ENCODE results near the gene VRK3.

The VRK3 gene

DNA sequence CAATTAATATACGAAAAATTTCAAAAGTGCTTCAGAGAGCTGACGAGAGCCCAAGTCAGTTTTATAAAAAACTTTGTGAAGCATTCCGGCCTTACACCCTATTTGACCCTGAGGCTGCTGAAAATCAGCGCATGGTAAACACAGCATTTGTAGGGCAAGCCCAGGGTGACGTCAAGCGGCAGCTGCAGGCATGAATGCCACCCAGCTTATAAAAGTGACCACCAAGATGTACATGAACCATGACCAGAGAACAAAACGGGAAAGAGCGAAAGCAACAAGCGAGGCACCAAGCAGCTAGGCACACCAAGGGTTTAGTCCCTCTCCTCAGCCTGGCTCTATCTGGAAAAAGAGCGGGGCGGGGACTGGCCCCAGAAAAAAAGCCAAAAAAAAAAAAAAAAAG, 70.2 kb downstream of the VRK3 start:
- TF ChIP-seq, protein P1, sequence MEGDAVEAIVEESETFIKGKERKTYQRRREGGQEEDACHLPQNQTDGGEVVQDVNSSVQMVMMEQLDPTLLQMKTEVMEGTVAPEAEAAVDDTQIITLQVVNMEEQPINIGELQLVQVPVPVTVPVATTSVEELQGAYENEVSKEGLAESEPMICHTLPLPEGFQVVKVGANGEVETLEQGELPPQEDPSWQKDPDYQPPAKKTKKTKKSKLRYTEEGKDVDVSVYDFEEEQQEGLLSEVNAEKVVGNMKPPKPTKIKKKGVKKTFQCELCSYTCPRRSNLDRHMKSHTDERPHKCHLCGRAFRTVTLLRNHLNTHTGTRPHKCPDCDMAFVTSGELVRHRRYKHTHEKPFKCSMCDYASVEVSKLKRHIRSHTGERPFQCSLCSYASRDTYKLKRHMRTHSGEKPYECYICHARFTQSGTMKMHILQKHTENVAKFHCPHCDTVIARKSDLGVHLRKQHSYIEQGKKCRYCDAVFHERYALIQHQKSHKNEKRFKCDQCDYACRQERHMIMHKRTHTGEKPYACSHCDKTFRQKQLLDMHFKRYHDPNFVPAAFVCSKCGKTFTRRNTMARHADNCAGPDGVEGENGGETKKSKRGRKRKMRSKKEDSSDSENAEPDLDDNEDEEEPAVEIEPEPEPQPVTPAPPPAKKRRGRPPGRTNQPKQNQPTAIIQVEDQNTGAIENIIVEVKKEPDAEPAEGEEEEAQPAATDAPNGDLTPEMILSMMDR (IDR thresholded peaks at IDR 0.05), result no peak
- H3K27ac ChIP-seq, result no peak overlapping the region

DNA sequence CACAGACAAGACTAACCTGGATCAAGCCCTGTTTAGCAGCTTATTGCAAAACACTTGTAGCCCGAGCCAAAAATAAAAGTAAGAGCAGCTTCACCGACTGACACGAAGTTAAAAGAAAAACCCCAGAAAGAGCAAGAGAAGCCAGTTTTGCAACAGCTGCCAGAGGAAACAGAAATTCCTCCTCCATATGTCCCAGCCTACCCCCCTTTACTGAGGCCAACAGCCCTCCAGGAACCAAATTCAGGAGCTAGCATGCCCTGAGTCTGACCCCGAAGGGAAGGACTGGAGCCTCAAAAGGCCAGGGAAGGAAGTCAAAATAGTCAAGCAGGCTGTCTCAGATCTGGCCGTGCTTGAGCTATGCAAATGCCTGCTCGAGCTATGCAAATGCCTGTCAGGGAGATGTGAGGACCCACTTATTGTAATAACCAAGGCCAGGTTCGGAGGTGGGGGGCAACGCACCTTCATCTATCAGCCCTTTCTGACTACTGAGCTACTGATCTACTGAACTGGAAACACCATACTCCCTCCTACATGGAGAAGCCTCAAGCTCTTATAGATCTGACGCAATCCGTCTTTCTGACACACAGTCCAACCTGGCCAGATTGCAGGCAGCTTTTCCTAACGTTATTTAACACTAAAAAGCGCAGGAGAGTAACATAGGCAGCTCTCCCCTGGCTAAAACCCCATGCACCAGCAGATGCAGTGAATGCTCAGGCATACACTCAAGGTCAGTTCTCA, 70.9 kb downstream of the VRK3 start:
- TF ChIP-seq, protein P1 (IDR thresholded peaks at IDR 0.05), result no peak
- no peak overlapping the region for H3K27ac ChIP-seq
- H3K4me3 ChIP-seq, result no peak overlapping the region
- DNase-seq (ENCODE audit: low spot score), result no peak

More for the DNA sequence above, 70.2 kb downstream of the VRK3 start:
- H3K4me3 ChIP-seq, result no peak overlapping the region
- DNase-seq (ENCODE audit: low spot score), result no peak

DNA sequence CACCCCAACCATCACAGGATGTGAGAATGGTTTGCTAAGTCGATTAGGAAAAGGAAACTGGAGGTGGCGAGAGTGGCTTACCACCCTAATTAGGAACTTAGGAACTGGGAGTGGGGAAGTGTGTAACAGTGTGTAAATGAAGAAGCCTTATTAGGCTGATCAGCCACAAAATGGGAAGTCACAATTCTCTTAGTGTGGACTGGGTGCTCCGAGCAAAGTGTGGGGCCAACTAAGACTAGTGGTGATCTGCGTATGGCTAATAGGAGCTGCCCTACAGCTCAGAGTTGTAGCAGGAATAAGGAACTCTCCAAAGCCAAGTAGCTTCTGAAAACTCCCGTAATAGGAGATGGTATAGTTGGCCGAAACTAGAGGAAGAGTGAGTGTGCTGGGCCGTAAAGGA, 71.8 kb downstream of the VRK3 start:
- DNase-seq (ENCODE audit: low spot score), result no peak
- TF ChIP-seq, protein P1 (IDR thresholded peaks at IDR 0.05), result no peak
- Histone ChIP-seq H3K27ac (no peak overlapping the region), H3K4me3 (no peak overlapping the region)

DNA sequence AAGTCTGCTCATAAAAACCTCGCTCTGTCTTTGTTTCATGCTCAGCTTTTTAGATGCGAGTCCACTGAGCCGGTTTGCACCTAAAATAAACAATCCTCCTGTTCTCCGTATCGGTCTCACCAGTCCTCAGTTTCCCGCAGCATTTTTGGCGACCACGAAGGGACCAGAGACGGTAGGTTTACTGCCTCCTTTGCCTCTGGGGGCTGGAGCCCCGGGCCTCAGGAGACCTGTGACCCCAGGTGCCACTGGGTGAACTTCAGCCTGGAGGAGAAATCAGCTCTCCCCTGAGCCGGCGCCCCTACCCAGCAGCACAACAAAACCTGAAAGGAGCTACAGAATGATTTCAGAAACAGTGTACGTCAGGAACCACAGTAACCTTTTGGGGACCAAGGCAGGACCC, 72.3 kb downstream of the VRK3 start:
- TF ChIP-seq, protein P1 (IDR thresholded peaks at IDR 0.05), result no peak
- DNase-seq (ENCODE audit: low spot score), result no peak
- Histone ChIP-seq H3K4me3 (no peak overlapping the region), H3K27ac (no peak overlapping the region)

DNA sequence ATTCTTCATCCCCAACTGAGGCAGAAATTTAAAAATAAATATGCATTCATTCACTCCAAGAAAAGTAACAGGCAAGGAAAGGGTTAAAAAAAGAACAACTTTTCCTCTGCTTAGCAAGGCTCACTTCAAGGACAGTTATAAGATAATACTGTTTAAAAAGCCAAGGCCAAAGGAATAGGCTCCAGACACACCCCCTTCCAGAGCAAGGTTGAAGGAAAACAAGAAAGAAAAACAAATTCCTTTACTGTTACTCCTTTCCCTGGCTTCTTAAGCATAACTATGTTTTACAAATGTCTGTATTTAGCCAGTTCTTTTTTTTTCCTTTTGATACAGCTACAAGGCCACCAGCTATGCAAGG, 72.7 kb downstream of the VRK3 start:
- Histone ChIP-seq H3K27ac (no peak overlapping the region), H3K4me3 (no peak overlapping the region)
- no peak for DNase-seq (ENCODE audit: low spot score)
- TF ChIP-seq, protein P1 (IDR thresholded peaks at IDR 0.05), result no peak

DNA sequence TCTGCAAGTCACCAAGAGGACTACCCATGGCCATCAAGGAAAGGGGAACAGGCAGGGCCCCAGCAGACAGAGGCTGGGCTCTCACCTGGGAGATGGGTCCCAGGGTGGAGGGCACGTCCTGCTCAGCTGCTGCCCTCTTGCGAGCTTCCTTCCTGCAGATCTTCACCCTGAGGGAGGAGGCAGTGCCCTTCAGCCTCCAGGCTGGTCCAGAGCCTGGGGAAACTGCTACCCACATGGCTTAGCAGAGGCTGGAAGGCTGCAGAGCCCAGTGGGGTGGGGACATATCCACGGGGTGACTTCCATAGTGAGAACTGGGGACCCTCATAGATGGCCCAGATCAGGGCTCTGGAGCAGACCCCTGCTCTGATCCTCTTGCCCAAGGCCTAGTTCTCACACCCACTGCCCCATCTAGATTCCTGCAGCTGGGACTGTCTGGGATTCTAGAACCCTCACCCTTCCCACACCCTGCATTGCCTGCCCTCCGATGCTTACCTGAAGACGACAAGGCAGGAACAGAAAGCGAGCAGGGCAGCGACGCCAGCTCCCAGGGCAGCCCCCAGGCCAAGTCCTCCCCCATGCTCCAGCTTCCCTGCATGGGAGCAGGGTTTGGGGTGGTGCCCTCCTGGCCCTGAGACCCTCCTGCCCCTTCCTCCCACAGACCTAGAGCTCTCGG, 73.2 kb downstream of the VRK3 start:
- H3K4me3 ChIP-seq, result no peak overlapping the region
- TF ChIP-seq, protein P1 (IDR thresholded peaks at IDR 0.05), result no peak
- DNase-seq (ENCODE audit: low spot score), result no peak
- H3K27ac ChIP-seq, result no peak overlapping the region

Measured in coronary artery (tissue), 2 donors.